Measurements from ENCODE around the gene TOX3. TPM values are rescaled to one million over a fixed set of nuclear protein-coding genes. Genes with fewer than 3 reads are reported as not detected.

The TOX3 gene
- total and polyA plus RNA-seq, 2 of the 13 experiments (the other 11 are each of a cell fraction or from before 2014, with no cell fraction given), result 14.5 to 98.6 TPM

DNA sequence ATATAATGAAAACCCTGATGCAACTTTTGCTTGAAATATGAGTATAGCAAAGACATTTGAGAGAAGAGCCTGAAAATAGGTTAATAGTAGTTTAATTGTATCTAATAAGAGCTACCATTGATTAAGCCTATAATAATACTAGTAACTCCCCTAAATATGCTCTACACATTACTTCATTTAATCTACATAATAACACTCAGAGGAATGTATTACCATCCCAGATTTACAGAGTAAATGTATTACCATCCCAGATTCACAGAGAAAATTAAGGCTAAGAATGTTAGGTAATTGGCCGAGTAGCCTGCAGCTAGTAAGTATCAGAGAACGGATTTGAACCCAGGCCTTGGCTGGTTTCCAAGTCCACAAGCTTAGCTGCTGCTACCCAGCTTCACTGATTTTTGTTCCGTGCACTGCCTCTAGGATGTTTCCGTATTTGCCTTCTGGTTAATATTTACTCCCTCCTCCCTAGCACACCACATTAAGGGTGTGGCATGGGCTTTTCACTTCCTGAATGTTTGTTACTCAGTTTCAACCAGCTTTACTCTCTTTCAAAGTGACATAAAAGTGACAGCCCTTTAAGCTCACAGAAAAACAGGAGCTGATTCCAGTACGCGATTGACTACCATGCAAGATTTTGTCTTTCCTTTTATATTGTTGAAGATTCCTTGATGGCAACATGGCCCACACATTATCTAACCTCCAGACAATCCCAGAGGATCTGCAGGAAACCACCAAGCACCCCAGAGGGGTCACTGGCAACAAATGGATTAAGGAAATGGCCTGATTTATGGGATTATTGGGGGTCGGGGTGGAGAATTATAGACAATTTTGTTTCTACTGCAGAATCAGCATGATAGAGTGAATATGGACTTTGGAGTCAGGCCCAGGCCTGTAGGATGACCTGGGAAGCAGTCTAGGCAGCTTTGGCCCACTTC lies 26.7 kb upstream of the TOX3 start (continued):
- TF ChIP-seq PAX8 (CRISPR knock-in tag; IDR thresholded peaks at IDR 0.05; ENCODE audit: borderline replicate concordance), result peak; percentile 77; the same call in 1 of the 2 replicates
- TF ChIP-seq EZH2 (conservative IDR thresholded peaks at IDR 0.05; ENCODE audit: low read depth, low read length), result no peak
- TF ChIP-seq ZFAT (CRISPR knock-in tag; conservative IDR thresholded peaks at IDR 0.05), result no peak
- TF ChIP-seq ZNF580 (CRISPR knock-in tag; IDR thresholded peaks at IDR 0.05; ENCODE audit: borderline replicate concordance, low read depth), result no peak
- no peak for TF ChIP-seq ZNF615 (CRISPR knock-in tag; IDR thresholded peaks at IDR 0.05; ENCODE audit: borderline replicate concordance)
- TF ChIP-seq, protein P1, sequence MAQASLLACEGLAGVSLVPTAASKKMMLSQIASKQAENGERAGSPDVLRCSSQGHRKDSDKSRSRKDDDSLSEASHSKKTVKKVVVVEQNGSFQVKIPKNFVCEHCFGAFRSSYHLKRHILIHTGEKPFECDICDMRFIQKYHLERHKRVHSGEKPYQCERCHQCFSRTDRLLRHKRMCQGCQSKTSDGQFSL (CRISPR knock-in tag; IDR thresholded peaks at IDR 0.05), result no peak
- no peak for TF ChIP-seq JUNB (CRISPR knock-in tag; IDR thresholded peaks at IDR 0.05; ENCODE audit: borderline replicate concordance)
- TF ChIP-seq GFI1 (CRISPR knock-in tag; IDR thresholded peaks at IDR 0.05; ENCODE audit: borderline replicate concordance), result peak; percentile 93
- no peak for TF ChIP-seq ZNF564 (CRISPR knock-in tag; IDR thresholded peaks at IDR 0.05)
- no peak for TF ChIP-seq ZNF275 (CRISPR knock-in tag; IDR thresholded peaks at IDR 0.05; ENCODE audit: borderline replicate concordance)
- peak; percentile 97 for TF ChIP-seq HMG20A (CRISPR knock-in tag; IDR thresholded peaks at IDR 0.05; ENCODE audit: borderline replicate concordance)
- peak; percentile 88; the same call in 1 of the 2 replicates for TF ChIP-seq STAT6 (CRISPR knock-in tag; IDR thresholded peaks at IDR 0.05; ENCODE audit: borderline replicate concordance)
- no peak for TF ChIP-seq NKX3-1 (CRISPR knock-in tag; IDR thresholded peaks at IDR 0.05)
- no peak for TF ChIP-seq SETDB1 (CRISPR knock-in tag; IDR thresholded peaks at IDR 0.05; ENCODE audit: borderline replicate concordance)
- TF ChIP-seq REL (CRISPR knock-in tag; conservative IDR thresholded peaks at IDR 0.05), result no peak
- no peak; the same call in 1 of the 2 replicates for TF ChIP-seq ZNF878 (CRISPR knock-in tag; IDR thresholded peaks at IDR 0.05)
- TF ChIP-seq NR2F6 (IDR thresholded peaks at IDR 0.05), result no peak; the same call in 1 of the 2 replicates
- TF ChIP-seq NR2F6 (CRISPR knock-in tag; IDR thresholded peaks at IDR 0.05), result peak; percentile 77
- TF ChIP-seq ZMYM2 (CRISPR knock-in tag; IDR thresholded peaks at IDR 0.05), result peak; percentile 69; the same call in 1 of the 2 replicates
- TF ChIP-seq EHMT2 (IDR thresholded peaks at IDR 0.05; ENCODE audit: borderline replicate concordance, low read depth, low read length), result peak; percentile 92
- TF ChIP-seq ZNF230 (CRISPR knock-in tag; IDR thresholded peaks at IDR 0.05), result no peak
- peak; percentile 69 for TF ChIP-seq ZNF605 (CRISPR knock-in tag; IDR thresholded peaks at IDR 0.05)
